ENCODE results near the gene AGBL1.

Gene AGBL1

DNA sequence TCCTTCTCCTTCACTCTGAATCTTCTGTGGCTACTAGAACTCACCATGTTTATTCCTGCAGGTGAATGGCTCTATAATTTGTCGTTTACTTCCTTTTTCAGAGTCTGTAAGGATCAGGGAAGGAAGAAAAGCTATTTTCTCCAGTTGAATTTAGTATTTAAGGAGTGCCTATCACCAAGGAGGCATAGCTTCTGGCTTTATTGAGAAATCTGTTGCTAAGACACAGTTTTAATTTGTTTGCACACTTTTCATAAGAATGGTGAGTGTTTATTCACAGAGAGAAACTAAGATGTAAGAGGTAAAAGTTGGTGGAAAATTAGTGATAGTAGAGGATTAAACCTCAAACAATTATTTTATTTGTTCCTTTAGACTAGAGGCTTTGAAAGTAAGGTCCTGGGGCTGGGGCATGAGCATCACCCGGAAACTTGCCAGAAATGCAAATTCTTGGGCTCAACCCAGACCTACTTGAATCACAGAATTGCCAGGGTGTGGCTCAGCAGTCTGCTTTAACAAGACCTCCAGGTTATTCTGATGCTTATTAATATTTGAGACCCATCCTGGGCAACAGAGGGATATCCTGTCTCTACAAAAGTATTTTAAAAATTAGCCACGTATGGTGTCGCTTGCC lies 461.3 kb downstream of the AGBL1 start:
- no peak for DNase-seq

DNA sequence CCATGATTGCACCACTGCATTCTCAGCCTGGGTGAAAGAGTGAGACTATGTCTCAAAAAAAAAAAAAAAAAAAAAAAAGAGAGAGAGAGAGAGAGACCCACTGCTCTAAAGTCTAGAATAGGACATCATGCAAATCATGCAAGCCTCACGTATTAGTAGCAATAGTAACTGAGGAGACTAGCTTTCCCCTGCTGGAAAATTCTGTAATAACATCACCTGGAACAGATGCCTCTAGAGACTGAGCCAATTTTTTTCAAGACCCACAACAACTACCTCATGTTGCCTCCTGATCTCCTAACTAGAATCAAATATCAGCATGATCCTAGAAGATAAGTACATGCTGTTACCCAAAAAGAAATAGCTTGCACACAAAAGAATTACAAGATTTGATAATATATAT lies 461.9 kb downstream of the AGBL1 start:
- no peak for DNase-seq

DNA sequence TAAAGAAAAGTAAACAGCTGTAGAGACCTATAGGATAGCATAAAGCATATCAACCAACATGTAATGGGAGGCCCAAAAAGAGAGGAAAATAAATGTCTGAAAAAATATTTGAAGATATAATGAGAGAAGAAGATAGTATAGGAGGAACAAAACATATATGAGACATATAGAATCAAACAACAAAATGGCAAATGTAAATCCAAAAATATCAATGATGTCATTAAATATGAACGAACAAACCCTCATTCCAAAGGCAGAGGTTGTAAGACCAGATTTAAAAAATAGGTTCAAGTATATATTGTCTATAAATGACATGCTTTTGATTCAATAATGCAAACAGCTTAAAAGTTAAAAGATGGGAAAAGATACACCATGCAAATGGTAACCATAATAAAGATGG lies 470.4 kb downstream of the AGBL1 start:
- DNase-seq = no peak

DNA sequence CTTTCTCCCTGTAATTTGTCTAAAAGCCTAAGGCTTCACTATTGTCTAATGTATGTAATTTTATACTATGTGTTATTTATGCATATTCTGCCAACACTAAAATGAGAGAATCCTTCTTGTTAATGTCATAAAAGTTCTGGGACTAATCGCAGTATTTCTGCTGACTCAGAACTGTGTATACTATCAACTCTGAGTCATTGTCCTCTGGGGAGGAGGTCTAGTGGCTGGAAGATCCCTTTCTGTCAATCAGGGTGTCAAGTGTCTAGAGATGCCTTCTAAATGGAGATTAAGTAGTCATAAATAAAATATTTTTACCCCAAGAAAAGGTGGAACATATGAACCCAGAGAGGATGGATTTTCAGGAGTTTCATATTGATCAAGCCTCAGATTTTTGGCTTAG lies 473.4 kb downstream of the AGBL1 start:
- DNase-seq = no peak

- peak; percentile 27 for DNase-seq
Observed at GRCh38 chr15:86555098-86555497, 475.4 kb downstream of the AGBL1 start.

- peak; percentile 94 for DNase-seq
Observed at GRCh38 chr15:86555939-86556338, 476.3 kb downstream of the AGBL1 start.

DNA sequence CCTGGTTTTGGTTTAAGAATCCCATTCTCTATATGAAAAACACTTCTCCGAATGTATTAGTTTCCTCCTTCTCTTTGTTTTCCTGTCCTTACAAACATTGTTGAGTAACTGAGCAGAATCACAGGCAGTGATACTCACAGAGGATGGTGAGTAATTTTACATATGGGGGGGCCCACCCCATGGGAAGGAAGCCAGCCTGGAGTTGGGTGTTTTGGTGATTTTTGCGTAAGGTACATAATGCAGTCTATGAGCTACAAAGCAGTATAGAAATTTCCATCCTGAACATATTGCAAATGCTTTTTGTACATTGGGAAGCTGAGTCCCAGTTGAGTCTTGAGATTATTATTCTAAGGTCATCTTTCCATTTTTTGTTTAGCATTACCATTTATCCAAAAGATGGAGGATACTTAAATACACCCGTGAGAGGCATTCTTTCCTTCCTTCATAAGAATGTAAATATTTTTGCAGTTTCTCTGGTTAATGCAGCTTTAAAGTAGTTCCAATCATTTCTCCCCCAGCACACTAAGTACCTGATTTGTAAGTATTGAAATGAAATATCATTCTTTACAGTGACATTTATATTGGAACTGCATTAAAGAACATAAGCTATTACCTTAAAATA lies 476.8 kb downstream of the AGBL1 start:
- DNase-seq = no peak

GRCh38 chr15:86557018-86557550 lies 477.4 kb downstream of the AGBL1 start:
- no peak for DNase-seq

DNA sequence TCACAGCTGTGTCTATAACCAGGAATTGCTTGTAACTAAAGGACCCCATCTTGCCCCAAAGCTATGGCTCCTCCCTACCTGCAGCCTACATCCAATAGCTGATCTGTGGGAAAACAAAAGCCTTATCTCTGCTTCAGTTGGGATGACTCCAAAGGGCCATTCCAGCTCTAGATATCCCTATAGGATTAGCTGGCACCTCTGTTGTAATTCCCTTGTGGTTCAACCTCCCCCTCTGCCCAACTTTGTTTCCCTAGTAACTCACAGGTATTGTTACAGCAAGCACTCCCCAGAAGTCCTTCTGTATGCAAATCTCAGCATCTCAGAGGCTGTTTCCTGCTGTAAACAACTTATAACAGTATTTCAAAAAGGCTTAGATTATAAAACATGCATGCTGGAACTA lies 478.6 kb downstream of the AGBL1 start:
- DNase-seq = peak; percentile 25

DNA sequence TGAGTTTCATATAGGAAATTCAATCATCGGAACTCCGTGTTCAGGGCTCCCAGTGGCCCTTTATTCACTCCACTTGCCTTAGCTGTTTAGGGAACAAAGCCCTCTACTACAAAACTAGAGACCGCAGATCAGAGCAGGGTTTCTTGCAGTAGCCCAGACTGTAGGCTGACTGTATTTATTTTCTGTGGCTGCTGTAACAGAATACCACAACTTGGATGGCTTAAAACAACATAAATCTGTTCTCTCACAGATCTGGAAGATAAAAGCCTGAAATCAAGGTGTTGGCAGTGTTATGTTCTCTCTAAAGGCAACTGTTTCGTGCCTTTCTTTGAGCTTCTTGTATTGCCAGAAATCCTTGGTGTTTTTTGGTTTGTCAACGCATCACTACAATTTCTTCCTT lies 479.0 kb downstream of the AGBL1 start:
- DNase-seq = no peak

GRCh38 chr15:86568378-86568777 lies 488.7 kb downstream of the AGBL1 start:
- no peak for DNase-seq

DNA sequence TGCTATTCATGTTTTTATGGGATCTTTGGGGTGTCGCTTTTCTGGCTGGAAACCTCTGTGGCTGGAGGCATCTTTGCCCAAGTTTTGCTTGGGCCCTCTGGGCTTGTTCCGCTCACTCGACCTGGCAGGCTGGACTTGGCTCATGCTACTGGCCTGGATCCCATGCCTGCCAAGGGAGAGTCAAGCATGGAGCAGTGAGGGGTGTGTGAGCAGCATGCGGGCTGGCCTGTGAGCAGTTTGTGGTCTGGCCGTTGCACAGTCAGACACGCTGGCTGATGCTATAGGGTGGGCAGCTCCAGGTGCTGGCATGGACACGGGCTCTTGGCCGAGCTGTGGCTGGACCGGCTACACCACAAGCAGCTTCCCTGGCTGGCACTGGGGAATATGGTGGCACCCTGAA lies 491.1 kb downstream of the AGBL1 start:
- DNase-seq = no peak

DNA sequence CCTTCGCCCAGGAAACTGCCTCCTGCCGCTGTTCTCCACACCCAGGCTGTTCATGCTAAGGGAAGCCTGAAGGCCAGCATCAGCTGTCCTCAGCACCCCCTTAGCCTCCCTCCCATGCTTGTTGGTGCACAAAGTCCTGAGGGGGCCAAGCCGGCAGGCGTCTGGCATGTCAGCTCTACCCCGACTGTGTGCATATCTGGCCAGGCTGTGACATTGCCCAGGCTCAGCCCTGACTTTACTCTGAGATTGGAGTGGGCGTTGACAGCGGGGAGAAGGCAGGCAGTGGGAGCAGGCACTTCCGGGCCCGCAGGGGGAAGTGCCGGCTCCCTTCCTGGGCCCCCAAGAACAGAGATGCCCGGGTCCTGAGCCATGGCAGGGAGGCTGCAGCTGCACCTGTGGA lies 492.2 kb downstream of the AGBL1 start:
- DNase-seq = no peak

GRCh38 chr15:86572368-86572841 lies 492.7 kb downstream of the AGBL1 start:
- DNase-seq = no peak

DNA sequence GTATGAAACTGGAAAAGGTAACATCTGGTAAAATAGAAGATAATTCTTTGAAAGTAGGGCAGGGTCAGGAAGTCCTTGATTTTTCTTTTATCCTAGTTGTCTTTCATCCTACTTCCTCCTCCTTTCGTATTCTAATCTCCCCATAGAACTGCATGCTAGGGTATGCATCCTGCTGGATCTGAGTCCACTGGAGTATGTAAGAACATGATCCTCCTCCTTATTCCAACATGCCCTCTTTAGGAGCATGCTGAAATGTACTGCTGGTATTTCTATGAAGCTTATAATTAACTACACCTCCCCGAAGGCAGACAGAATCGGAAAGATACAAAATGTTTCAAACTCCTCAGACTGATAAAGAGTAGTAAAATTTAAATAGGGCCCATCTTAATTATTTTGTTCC lies 493.8 kb downstream of the AGBL1 start:
- no peak for DNase-seq

DNA sequence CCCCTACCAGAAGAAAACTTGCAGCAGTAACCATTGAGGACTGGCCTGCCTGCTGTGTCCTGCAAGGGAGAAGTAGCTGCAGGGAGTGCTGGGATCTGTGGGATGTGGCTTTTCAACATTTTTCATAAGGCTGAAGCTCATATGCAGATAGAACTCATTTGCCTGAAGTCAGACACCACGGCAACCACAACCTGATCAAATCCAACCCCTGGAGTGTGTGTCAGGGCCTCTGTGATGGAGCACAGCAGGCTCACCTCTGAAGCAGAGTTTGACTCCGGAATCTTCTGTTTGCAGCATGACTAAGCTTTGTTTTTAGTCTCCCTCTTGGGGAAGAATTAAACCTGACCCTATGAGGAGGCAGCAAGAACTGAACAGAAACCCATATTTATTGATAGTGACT lies 508.7 kb downstream of the AGBL1 start:
- no peak for DNase-seq

DNA sequence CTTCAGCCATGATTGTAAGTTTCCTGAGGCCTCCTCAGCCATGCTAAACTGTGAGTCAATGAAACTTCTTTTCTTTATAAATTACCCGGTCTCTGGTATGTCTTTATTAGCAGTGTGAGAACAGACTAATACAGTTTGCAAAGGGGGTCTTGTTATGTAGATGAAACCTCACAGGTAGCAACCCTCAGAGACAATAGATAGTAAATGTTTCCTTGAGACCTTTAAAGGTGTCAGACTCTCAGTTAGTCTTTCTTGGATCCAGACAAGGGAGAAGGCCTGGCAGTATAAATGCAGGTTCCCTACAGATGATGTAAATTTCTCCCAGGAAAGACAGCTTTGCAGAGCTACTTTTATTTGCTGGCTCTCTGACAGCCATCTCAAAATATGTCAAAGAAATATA lies 510.8 kb downstream of the AGBL1 start:
- DNase-seq = no peak

DNA sequence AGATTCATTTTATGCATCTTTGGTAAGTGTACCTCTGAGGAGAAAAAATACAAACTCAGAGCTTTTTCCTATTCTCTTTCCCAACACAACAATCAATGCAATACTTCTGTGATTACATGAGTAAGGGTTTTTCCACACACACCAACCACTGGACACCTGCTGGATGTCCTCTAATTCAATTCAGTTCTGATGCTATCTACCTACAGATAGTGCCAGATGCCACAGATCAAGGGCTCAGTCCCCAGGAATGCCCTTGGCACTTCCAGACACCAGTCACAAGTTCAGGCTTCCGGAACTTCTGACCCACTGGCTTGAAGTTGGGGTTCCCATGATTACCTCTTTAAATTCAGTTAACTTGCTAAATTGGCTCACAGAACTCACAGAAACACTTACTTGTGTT lies 511.5 kb downstream of the AGBL1 start:
- no peak for DNase-seq

GRCh38 chr15:86591994-86592735 lies 512.5 kb downstream of the AGBL1 start:
- no peak for DNase-seq

DNA sequence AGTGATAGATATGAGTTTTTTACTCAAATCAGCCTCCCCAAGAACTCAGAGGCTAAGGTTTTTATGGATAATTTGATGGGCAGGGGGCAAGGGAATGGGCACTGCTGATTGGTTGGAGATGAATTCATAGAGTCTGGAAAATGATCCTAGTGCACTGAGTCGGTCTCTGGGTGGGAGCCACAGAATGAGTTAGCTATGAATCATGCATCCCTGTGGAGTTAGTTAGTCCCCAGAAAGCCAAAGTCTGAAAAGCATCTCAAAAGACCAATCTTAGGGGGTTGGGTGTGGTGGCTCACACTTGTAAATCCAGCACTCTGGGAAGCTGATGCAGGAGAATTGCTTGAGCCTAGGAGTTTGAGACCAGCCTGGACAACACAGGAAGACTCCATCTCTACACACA lies 516.1 kb downstream of the AGBL1 start:
- no peak for DNase-seq

DNA sequence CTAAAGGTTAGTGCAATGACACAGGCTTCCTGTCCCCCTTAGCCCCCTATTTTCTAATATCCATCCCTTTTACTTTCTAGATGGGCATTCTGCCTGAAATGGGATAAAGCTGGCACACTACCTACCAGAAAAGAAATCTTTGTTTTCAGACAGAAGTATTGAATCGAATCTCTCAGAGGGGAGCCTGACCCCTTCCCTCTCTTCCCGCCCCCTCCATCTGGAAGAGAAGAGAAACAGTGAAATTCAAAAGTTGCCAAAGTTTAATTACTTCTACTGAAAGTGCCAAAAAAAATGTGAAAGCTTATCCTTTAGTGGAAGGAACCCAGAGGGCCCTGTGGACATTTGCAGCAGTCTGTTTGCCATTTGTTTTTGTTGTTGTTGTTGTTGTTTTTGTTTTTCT lies 523.8 kb downstream of the AGBL1 start:
- DNase-seq = no peak

GRCh38 chr15:86608461-86609205 lies 529.0 kb downstream of the AGBL1 start:
- DNase-seq = peak; percentile 68

GRCh38 chr15:86609275-86609674 lies 529.6 kb downstream of the AGBL1 start:
- DNase-seq = no peak
